NCI-H2227 (cell line): Measurements from ENCODE around the gene TERT.
"Not testable (repeated sequence)": the region's sequence is repeated elsewhere in the genome, so short reads cannot be mapped to it uniquely, and the experiment has no call there.

Source experiments
- DNase-seq: peaks from one replicate; lab custom pipeline; 2025; ENCODE audit not compliant: unreplicated experiment; lab: John Stamatoyannopoulos, UW

The TERT gene

DNA sequence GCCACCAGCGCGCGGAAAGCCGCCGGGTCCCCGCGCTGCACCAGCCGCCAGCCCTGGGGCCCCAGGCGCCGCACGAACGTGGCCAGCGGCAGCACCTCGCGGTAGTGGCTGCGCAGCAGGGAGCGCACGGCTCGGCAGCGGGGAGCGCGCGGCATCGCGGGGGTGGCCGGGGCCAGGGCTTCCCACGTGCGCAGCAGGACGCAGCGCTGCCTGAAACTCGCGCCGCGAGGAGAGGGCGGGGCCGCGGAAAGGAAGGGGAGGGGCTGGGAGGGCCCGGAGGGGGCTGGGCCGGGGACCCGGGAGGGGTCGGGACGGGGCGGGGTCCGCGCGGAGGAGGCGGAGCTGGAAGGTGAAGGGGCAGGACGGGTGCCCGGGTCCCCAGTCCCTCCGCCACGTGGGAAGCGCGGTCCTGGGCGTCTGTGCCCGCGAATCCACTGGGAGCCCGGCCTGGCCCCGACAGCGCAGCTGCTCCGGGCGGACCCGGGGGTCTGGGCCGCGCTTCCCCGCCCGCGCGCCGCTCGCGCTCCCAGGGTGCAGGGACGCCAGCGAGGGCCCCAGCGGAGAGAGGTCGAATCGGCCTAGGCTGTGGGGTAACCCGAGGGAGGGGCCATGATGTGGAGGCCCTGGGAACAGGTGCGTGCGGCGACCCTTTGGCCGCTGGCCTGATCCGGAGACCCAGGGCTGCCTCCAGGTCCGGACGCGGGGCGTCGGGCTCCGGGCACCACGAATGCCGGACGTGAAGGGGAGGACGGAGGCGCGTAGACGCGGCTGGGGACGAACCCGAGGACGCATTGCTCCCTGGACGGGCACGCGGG is at the start of gene TERT:
Gene TERT, minus strand, starts transcription at position 234 of the 815 bp plus-strand sequence. Its CDS starts 79 bp downstream, at position 155.
- peak; percentile 45 for DNase-seq

DNA sequence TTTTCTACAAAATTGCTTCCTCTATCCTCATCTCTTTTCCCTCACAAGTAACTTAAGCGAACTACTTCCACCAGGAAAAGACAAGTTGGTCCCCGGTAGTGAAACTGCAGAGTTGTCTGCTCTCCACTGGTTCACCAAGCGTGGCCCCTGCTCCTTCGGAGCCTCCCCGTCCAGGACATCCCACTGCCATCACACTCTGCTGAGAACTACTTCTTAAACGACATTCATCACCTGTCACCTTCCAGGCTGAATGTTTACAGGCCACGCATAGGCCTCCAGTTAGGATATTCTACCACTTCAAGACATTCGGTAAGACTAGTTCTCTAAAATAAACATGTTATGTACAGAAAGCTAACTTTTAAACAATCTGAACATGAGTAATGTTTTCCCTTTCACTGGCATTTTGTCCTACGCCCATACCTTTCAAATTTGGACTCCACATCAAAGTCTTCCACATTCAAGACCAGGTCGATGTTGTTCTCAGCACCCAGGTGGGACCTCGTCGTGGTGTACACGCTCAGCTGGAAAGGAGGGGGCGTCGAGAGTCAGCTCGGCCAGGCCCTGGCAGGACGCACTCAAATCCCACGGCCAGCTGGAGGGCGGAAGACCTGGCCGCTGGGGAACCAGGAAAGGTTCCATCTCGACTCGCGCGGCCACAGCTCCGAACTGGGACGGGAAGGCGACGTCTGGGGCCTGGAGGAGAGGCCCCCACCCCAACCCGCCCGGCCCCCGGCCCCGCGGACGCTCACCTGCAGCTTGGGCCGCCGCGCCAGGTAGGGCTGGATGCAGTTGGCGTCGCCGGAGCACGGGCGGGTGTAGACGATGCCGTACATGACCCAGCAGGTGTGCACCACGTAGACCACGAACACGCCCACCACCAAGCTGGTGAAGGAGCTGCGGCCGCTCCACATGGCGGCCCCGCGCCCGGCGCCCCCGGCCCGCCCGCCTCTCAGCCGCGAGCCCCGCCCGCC is 49.3 kb upstream of the TERT start:
- DNase-seq = peak; percentile 73

DNA sequence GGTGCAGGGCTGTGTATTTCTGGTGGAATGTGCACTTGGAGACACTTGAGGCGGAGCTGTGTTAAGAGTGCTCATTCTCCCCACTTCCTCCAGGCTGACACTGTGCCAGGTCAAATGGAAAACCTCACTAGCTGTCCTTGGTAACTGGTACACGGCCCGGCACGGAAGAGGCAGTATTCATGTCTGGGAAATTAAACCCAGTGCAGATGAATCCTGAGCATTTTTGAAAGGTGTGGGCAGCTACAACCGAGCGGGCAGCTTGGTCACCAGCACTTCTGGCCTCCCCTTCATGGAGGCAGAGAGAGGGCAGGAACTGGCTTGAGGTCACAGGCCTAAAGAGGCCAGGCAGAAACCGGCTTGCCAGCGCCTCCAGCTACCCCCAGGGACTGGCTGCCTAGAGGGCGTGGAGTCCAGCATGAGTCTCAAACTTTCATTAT is 48.5 kb upstream of the TERT start:
- DNase-seq = no peak

DNA sequence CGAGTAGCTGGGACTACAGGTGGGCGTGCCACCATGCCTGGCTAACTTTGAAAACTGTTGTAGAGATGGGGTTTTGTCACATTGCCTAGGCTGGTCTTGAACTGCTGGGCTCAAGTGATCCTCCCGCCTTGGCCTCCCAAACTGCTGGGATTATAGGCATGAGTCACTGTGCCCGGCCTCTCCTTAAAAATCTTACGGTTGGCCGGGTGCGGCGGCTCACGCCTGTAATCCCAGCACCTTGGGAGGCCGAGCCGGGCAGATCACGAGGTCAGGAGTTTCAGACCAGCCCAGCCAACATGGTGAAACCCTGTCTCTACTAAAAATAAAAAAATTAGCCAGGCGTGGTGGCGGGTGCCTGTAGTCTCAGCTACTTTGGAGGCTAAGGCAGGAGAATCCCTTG is 47.8 kb upstream of the TERT start:
- not testable (repeated sequence) for DNase-seq

DNA sequence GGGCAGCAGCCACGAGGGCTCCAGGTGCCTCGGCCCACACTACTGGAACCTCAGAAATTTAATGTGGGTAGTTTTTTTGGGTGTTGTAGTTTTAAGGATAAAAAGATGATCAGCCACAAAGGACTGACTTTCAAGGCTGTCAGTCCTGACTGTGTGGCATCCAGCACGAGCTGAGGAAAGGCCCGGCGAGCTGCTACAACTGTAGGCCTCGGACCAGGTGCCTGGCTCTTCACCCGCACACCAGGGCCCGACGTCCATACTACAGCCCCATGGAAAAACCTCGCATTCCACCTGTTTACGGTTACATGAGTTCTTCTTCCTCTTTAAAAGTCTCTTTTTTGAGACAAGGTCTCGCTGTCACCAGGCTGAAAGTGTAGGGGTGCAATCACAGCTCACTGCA is 47.4 kb upstream of the TERT start:
- DNase-seq = no peak

DNA sequence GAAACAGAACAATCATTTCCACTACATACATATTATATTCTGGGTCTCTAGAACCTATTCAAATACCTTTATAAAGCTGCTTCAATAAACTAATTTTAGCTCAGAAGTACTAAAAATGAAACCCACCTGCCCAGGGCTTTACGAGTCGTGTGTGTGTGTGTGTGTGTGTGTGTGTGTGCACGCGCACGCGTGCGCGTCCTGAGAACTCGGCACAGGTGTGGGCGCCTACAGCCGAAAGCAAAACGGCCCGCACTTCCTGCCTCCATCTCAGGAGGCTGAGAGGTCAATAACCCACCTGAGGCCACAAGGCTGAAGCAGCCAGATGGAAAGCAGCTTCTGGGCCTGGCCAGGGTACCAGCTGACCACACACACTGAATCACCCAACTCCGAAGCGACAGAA is 47.0 kb upstream of the TERT start:
- DNase-seq = no peak

DNA sequence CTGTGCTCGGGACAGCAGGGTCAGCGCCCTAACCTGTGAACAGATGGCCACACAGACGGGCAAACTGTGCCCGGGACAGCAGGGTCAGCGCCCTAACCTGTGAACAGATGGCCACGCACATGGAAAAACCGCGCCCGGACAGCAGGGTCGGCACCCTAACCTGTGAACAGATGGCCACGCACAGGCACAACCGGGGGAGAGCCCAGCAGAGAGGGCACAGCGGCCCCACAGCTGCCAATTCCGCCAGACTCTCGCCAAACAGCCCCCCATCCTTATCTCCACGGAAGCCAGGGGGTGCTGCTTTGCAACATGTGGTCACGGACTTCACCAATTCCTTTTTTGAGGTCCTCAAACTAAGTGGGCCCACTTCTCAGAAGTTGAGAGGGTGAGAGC is 44.9 kb upstream of the TERT start:
- DNase-seq = not testable (repeated sequence)

DNA sequence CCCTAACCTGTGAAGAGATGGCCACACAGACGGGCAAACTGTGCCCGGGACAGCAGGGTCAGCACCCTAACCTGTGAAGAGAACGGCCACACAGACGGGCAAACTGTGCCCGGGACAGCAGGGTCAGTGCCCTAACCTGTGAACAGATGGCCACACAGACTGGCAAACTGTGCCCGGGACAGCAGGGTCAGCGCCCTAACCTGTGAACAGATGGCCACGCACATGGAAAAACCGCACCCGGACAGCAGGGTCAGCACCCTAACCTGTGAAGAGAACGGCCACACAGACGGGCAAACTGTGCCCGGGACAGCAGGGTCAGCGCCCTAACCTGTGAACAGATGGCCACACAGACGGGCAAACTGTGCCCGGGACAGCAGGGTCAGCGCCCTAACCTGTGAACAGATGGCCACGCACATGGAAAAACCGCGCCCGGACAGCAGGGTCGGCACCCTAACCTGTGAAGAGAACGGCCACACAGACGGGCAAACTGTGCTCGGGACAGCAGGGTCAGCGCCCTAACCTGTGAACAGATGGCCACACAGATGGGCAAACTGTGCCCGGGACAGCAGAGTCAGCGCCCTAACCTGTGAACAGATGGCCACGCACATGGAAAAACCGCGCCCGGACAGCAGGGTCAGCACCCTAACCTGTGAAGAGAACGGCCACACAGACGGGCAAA is 44.4 kb upstream of the TERT start:
- not testable (repeated sequence) for DNase-seq

DNA sequence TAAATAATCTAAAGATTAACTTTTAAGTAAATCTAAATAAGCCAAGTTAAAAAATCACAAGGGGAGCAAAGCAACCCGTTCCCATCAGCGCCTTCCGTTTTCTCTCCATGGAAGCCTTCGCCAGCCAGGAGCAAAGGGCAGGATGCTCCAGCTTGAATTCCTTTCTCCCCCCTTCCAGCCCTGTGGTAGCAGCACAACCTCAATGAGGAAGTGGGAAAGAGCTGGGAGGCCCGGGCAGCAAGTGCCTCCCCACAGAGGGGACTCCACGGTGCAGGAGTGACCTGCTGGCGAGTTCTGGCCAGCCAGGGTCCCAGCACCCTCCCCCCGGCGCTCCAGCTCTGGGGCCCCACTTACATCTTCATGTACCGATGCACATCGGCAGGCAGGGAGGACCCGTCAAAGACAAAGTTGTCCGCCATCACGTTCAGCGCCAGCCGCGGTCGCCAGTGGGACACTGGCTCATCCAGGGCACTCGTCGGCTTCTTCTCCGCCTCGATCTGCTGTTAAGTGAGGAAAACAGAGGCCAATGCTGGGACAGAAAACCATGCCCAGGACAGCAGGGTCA is 43.7 kb upstream of the TERT start:
- no peak for DNase-seq

DNA sequence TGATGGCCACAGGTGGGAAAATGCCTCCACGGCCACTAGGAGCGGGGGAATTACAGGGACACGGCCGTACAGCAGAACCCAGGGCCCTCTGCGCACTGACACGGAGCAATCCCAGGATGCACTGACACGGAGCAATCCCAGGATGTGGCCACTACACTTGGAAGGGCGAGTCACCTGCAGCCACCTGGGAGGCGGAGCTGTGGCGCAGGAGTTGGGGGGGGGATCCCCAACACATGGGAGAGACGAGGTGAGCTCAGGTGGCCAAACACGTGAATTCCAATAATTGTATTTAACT is 43.3 kb upstream of the TERT start:
- no peak for DNase-seq

DNA sequence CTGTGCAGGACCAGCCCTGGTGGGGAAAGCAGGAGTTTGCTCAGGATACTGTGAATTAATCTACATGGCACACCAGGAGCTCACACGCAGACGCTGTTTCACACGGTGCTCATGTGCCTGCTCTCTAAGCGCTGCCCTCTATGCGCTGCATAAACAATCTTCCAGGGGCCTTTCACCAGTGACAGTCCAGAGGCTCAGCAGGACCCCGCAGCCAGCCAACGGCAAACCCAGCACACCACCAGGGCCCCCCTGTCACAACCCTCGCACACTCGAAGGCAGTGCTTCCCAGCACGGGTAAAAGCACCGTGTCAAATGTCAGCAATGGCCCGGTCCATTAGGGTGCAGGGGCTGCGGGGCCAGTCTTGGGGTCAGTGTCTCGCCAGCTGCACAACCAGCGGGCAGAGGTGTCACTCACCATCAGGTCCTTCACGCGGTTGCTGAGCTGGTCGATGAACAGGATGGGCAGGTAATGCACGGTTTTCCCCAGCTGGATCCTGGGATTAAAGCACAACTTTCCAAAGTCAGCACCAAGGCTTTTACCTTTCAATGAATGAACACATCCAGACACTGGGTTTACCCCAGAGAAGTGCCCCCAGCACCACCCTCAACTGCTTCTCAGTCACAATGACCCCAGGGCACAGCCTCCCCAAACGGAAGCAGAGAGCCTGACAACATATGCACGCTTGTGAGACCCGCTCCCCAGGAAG is 42.8 kb upstream of the TERT start:
- no peak for DNase-seq

DNA sequence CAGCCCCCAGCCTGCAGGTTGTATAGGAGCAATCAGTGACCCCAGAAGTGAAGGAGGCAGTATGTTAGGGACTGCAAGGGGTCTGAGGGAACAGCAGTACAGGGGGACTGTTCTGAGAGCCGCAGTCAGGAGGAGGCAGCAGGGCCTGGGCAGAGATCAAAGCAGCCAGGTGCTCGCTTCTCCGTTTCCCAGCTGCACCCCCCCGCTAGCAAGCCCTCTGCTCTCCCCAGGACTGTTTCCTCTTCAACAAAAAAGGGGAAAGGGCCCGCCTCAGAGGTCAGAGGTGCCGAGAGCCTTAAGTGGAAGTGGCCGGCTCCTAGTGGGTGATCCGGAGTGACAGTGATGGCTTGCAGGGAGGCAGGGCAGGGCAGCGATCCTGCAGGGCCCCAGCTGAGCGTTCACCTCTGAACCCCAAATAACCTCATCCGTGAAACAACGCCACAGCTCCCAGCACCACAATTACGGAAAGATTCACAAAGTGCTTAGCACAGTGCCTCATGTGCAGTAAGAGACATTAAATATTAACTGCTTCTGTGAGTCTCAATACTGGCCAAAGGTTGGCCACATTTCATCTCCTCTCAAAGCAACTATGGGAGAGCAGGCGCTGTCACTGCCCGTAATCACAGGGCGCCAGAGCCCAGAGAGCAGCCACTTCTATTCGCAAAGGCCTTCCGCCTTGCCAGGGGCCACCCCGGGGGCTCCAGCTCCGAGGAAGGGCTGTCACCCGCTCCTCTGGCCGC is 42.1 kb upstream of the TERT start:
- peak; percentile 45 for DNase-seq

DNA sequence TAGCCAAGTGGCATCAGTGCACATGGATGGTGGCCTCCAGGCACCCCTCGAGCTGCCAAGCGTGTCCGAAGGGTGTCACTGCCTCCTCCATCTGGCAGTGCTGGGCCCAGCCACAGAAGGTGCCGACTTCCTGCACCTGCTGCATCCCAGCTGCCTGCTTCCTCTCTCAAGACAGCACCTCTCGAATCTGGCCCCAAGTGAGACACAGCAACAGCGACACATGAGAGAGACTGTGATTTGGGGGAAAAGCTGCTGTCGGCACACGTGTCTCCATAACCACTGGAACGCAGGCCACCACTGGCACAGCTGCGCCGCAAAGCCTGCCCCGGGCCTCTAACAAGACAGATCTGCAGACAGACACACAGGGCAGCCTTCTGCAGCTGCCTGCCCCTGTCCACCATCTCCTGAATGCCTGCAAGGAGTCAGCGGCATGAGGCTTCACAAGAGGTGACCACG is 41.3 kb upstream of the TERT start:
- no peak for DNase-seq

DNA sequence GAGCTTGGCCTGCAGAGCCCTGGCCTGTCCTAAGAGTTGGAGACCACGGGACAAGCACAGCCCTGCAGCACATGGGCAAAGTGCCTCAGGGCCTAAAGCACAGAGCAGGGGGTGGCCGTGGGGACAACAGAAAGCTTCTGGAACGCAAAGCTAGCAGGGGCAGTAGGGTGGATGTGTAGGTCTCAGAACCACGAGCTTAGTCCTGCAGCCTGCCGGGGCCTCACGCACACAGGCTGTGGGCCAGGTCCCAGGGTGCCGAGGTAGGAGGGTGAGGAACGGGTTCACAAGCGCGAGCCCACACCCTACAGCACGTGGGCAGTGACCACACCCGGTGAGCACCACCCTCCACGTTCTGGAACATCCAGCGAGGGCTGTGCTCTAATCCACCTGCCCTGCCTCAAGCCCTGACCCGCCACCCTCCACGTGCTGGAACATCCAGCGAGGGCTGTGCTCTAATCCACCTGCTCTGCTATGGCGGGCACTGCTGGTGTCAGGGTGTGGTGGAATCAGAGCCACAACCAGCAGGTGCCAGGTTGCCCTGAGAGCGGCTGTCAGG is 40.8 kb upstream of the TERT start:
- no peak for DNase-seq

DNA sequence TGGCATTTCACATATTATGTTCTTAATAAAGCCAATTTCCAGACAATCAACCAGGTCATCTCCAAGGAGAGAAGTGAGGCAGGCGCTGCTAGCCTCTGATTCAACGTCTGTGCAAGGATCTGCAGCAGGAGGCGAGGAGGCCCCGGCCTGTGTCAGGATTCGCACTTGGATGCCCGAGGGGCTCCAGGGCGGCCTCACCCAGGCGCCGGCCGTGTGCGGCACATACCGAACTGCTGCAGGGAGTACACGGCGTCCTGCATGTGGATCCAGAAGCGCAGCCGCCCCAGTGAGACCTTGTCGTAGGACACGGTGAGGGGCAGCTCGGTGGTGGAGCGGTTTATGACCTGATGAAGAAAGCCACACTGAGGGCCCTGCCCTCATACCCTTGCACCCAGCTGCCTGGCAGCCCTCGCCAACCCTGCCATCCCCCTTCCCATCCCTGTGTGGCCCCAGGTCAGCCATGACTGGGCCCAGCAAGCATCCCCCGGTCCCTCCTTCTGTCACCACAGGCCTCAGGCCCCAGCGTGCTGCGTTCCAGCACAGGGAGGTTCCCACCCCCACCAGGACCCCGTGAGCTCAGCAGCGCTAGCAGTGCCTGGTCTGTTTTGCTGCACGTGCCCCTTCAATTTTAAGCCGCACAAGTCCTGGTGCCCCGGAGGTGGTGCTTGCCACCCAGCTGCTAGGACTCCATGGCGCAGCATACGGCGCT is 40.1 kb upstream of the TERT start:
- no peak for DNase-seq

DNA sequence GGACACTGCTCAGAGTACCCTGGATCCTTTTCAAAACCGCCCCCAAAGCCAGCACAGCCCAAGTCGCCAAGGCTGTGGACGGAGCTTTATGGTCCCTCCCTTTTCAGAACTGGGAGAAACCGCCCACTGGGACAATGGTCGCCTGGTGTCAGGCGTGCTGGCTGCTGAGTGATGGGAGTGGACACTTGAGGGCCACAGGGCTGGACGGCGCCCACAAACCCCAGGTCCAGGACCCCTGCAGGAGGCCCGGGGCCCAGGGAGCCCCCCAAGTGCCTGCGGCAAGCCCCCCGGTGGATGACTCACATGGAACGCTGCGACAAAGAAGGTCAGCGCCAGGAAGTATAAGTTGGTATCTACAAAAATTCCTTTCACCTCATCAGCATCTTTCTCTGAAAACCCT is 39.1 kb upstream of the TERT start:
- no peak for DNase-seq

DNA sequence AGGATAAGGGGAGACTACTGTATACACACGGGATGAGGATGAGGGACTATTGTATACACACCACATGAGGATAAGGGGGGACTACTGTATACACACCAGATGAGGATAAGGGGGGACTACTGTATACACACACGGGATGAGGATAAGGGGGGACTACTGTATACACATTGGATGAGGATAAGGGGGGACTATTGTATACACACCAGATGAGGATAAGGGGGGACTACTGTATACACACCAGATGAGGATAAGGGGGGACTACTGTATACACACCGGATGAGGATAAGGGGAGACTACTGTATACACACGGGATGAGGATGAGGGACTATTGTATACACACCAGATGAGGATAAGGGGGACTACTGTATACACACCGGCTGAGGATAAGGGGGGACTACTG is 38.4 kb upstream of the TERT start:
- not testable (repeated sequence) for DNase-seq

DNA sequence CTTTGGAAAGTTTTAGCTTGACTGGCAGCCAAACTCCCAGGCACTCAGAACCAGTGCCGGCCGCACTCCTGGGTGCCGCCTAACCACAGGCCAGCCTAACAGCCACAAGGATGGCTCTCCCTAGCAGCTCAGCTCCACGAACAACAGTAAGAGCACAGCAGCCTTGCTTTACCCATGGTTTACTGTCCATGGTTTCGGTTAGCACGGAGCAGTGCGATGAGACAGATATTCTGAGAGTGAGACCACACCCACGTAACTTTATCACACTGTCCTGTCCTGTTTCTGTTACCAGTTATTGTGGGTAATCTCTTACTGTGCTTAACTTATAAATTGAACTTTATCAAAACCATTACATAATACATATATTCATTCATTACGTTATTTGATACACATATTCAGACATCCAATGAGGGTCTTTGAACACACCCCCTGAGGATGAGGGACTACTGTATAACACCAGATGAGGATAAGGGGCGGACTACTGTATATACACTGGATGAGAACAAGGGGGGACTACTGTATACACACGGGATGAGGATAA is 37.7 kb upstream of the TERT start:
- DNase-seq = no peak
